HepG2 (cell line): ENCODE data around the gene ICAM5. TPM values are rescaled to one million over a fixed set of nuclear protein-coding genes. Genes with fewer than 3 reads are reported as not detected.
A peak's percentile ranks its signal among the peaks of the same experiment; 100 is the strongest.

Experiments used
- AGO2 ChIP-seq: fragments of 200-400 bp; formaldehyde crosslinking; optimal IDR thresholded peaks from 2 replicates; pipeline ENCODE3; 2017; ENCODE audit warnings: mild to moderate bottlenecking, low read depth, low read length, moderate library complexity
- HMGA1 ChIP-seq: sonication (generic); formaldehyde crosslinking; conservative IDR thresholded peaks from 2 replicates; pipeline ENCODE4 v1.4.0; 2020; ENCODE audit warnings: missing genetic modification reagents
- NCOA5 ChIP-seq: sonication (generic); formaldehyde crosslinking; IDR thresholded peaks from 2 replicates; pipeline ENCODE4 v1.4.0; 2020; ENCODE audit warnings: missing genetic modification reagents
- NONO ChIP-seq, 2 experiments: fragments of 450-650 bp in 1 of 2; sonication (generic) in 1 of 2; formaldehyde crosslinking in 1 of 2; IDR thresholded peaks in 1 of 2; conservative IDR thresholded peaks in 1 of 2; 2 replicates each; pipeline versions ENCODE4 v1.6.1 to v1.8.0; 2017 to 2022; ENCODE audit warnings: mild to moderate bottlenecking in 1 of 2, missing genetic modification reagents in 1 of 2, moderate library complexity in 1 of 2
- PAF1 ChIP-seq: IDR thresholded peaks from 2 replicates; pipeline ENCODE4 v1.6.1; 2016; ENCODE audit warnings: missing genetic modification reagents, missing compliant biosample characterization
- RBM22 ChIP-seq: fragments of 200-400 bp; formaldehyde crosslinking; optimal IDR thresholded peaks from 2 replicates; pipeline ENCODE3; 2017; ENCODE audit warnings: mild to moderate bottlenecking, low read length, moderate library complexity
- RFX5 ChIP-seq: IDR thresholded peaks from 2 replicates; pipeline ENCODE4 v1.6.1; 2011; ENCODE audit warnings: low read depth, low read length, improper control_type of control experiment
- SPEN ChIP-seq: sonication (generic); formaldehyde crosslinking; IDR thresholded peaks from 2 replicates; pipeline ENCODE4 v1.5.1; 2020; ENCODE audit warnings: low read depth, mild to moderate bottlenecking, missing genetic modification reagents
- SRY ChIP-seq: sonication (generic); formaldehyde crosslinking; IDR thresholded peaks from 2 replicates; pipeline ENCODE4 v1.8.0; 2022; ENCODE audit warnings: mild to moderate bottlenecking, missing genetic modification reagents
- ZMYM4 ChIP-seq: sonication (generic); formaldehyde crosslinking; IDR thresholded peaks from 2 replicates; pipeline ENCODE4 v1.8.1; 2023; ENCODE audit warnings: mild to moderate bottlenecking, missing genetic modification reagents
- ZNF235 ChIP-seq: sonication (generic); formaldehyde crosslinking; IDR thresholded peaks from 2 replicates; pipeline ENCODE4 v1.8.1; 2023; ENCODE audit warnings: mild to moderate bottlenecking, missing genetic modification reagents, borderline replicate concordance
- ZNF253 ChIP-seq: sonication (generic); formaldehyde crosslinking; IDR thresholded peaks from 2 replicates; pipeline ENCODE4 v1.8.0; 2022; ENCODE audit warnings: mild to moderate bottlenecking, missing genetic modification reagents, borderline replicate concordance
- ZNF331 ChIP-seq: sonication (generic); formaldehyde crosslinking; IDR thresholded peaks from 2 replicates; pipeline ENCODE4 v1.4.0; 2020; ENCODE audit warnings: missing genetic modification reagents
- ZNF441 ChIP-seq: sonication (generic); formaldehyde crosslinking; IDR thresholded peaks from 2 replicates; pipeline ENCODE4 v1.7.0; 2021; ENCODE audit warnings: missing genetic modification reagents, borderline replicate concordance
- ZNF496 ChIP-seq: sonication (generic); formaldehyde crosslinking; IDR thresholded peaks from 2 replicates; pipeline ENCODE4 v1.8.1; 2023; ENCODE audit warnings: mild to moderate bottlenecking, moderate library complexity, missing genetic modification reagents; ENCODE audit not compliant: insufficient replicate concordance
- ZNF615 ChIP-seq: sonication (generic); formaldehyde crosslinking; IDR thresholded peaks from 2 replicates; pipeline ENCODE4 v1.5.0; 2020; ENCODE audit warnings: mild to moderate bottlenecking, missing genetic modification reagents, borderline replicate concordance
- polyA plus RNA-seq, 8 experiments: library from polyadenylated mRNA; depleted of rRNA in 3 of 8; stranded (reverse) in 7 of 8; unstranded in 1 of 8; fragments of >200 nt; fragmentation: Illumina TruSeq in 4 of 8; extraction: Trizol in 4 of 8; gene quantifications; 2 replicates each; pipeline versions ENCODE4 v1.2.1 to v1.2.3, GENCODE V29; 2011 to 2016; ENCODE audit warnings: low read depth in 4 of 8, missing spikeins in 1 of 8, mixed read lengths in 1 of 8; ENCODE audit not compliant: insufficient read depth in 1 of 8
- total RNA-seq, 5 experiments: library from RNA; depleted of rRNA; stranded (reverse); fragments of >200 nt; fragmentation: Illumina TruSeq; extraction: Trizol; gene quantifications; 2 replicates each; pipeline ENCODE4 v1.2.3, GENCODE V29; 2016; ENCODE audit warnings: low read depth in 1 of 5
- TF ChIP-seq, protein P1 (sequence below), 2 experiments: fragments of 450-650 bp in 1 of 2; sonication (generic) in 1 of 2; formaldehyde crosslinking; IDR thresholded peaks; 2 replicates each; pipeline versions ENCODE4 v1.5.0 to v1.8.0; 2020 to 2022; ENCODE audit warnings: mild to moderate bottlenecking in 1 of 2, missing genetic modification reagents in 1 of 2
- TF ChIP-seq, protein P2 (sequence below): sonication (generic); formaldehyde crosslinking; IDR thresholded peaks from 2 replicates; pipeline ENCODE4 v1.4.0; 2020; ENCODE audit warnings: mild to moderate bottlenecking, missing genetic modification reagents
- TF ChIP-seq, protein P3 (sequence below): IDR thresholded peaks from 2 replicates; pipeline ENCODE4 v1.6.1; 2016; ENCODE audit warnings: low read depth, missing genetic modification reagents, missing compliant biosample characterization
- TF ChIP-seq, protein P4 (sequence below): IDR thresholded peaks from 2 replicates; pipeline ENCODE4 v1.6.1; 2016; ENCODE audit warnings: low read depth, borderline replicate concordance

Gene ICAM5
- total and polyA plus RNA-seq, 2 of the 13 experiments (the other 11 are each of a cell fraction or from before 2014, with no cell fraction given): 0.46 to 1.6 TPM

DNA sequence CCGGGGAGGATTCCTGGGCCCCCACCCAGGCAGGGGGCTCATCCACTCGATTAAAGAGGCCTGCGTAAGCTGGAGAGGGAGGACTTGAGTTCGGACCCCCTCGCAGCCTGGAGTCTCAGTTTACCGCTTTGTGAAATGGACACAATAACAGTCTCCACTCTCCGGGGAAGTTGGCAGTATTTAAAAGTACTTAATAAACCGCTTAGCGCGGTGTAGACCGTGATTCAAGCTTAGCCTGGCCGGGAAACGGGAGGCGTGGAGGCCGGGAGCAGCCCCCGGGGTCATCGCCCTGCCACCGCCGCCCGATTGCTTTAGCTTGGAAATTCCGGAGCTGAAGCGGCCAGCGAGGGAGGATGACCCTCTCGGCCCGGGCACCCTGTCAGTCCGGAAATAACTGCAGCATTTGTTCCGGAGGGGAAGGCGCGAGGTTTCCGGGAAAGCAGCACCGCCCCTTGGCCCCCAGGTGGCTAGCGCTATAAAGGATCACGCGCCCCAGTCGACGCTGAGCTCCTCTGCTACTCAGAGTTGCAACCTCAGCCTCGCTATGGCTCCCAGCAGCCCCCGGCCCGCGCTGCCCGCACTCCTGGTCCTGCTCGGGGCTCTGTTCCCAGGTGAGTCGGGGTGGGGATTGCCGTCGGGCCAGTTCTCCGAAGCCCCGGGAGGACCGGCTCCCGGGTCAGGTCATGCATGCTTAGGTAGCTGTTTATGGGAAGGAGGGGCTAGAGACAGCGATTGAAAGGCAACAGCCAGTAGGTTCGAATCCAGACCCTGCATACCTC is 18.9 kb upstream of the ICAM5 start, which contains the start of gene ICAM1 (continued):
- TF ChIP-seq ZNF235 (no peak), SRY (CRISPR knock-in tag) (0 out of 2 replicates have a peak, but pooled peaks have one; percentile 68), HMGA1 (CRISPR knock-in tag) (no peak), AGO2 (no peak), RBM22 (no peak), NONO (IDR thresholded peaks at IDR 0.05) (no peak), NONO (CRISPR knock-in tag; conservative IDR thresholded peaks at IDR 0.05) (no peak; the same call in 1 of the 2 replicates), ZNF496 (CRISPR knock-in tag) (no peak), SPEN (CRISPR knock-in tag) (peak; percentile 44; the same call in 1 of the 2 replicates), PAF1 (CRISPR knock-in tag) (no peak), RFX5 (no peak), ZNF253 (CRISPR knock-in tag) (peak; percentile 82; the same call in 1 of the 2 replicates), ZNF331 (CRISPR knock-in tag) (peak; percentile 72), ZNF441 (CRISPR knock-in tag) (peak; percentile 75; the same call in 1 of the 2 replicates), ZNF615 (CRISPR knock-in tag) (peak; percentile 80; the same call in 1 of the 2 replicates), ZMYM4 (peak; percentile 60; the same call in 1 of the 2 replicates), NCOA5 (no peak)
- TF ChIP-seq, protein P1, sequence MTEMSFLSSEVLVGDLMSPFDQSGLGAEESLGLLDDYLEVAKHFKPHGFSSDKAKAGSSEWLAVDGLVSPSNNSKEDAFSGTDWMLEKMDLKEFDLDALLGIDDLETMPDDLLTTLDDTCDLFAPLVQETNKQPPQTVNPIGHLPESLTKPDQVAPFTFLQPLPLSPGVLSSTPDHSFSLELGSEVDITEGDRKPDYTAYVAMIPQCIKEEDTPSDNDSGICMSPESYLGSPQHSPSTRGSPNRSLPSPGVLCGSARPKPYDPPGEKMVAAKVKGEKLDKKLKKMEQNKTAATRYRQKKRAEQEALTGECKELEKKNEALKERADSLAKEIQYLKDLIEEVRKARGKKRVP (CRISPR knock-in tag; IDR thresholded peaks at IDR 0.05): peak in 1 of 2 experiments; percentile 62; a peak in 2 of 4 replicates
- TF ChIP-seq, protein P2, sequence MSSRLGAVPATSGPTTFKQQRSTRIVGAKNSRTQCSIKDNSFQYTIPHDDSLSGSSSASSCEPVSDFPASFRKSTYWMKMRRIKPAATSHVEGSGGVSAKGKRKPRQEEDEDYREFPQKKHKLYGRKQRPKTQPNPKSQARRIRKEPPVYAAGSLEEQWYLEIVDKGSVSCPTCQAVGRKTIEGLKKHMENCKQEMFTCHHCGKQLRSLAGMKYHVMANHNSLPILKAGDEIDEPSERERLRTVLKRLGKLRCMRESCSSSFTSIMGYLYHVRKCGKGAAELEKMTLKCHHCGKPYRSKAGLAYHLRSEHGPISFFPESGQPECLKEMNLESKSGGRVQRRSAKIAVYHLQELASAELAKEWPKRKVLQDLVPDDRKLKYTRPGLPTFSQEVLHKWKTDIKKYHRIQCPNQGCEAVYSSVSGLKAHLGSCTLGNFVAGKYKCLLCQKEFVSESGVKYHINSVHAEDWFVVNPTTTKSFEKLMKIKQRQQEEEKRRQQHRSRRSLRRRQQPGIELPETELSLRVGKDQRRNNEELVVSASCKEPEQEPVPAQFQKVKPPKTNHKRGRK (CRISPR knock-in tag): no peak
- TF ChIP-seq, protein P3, sequence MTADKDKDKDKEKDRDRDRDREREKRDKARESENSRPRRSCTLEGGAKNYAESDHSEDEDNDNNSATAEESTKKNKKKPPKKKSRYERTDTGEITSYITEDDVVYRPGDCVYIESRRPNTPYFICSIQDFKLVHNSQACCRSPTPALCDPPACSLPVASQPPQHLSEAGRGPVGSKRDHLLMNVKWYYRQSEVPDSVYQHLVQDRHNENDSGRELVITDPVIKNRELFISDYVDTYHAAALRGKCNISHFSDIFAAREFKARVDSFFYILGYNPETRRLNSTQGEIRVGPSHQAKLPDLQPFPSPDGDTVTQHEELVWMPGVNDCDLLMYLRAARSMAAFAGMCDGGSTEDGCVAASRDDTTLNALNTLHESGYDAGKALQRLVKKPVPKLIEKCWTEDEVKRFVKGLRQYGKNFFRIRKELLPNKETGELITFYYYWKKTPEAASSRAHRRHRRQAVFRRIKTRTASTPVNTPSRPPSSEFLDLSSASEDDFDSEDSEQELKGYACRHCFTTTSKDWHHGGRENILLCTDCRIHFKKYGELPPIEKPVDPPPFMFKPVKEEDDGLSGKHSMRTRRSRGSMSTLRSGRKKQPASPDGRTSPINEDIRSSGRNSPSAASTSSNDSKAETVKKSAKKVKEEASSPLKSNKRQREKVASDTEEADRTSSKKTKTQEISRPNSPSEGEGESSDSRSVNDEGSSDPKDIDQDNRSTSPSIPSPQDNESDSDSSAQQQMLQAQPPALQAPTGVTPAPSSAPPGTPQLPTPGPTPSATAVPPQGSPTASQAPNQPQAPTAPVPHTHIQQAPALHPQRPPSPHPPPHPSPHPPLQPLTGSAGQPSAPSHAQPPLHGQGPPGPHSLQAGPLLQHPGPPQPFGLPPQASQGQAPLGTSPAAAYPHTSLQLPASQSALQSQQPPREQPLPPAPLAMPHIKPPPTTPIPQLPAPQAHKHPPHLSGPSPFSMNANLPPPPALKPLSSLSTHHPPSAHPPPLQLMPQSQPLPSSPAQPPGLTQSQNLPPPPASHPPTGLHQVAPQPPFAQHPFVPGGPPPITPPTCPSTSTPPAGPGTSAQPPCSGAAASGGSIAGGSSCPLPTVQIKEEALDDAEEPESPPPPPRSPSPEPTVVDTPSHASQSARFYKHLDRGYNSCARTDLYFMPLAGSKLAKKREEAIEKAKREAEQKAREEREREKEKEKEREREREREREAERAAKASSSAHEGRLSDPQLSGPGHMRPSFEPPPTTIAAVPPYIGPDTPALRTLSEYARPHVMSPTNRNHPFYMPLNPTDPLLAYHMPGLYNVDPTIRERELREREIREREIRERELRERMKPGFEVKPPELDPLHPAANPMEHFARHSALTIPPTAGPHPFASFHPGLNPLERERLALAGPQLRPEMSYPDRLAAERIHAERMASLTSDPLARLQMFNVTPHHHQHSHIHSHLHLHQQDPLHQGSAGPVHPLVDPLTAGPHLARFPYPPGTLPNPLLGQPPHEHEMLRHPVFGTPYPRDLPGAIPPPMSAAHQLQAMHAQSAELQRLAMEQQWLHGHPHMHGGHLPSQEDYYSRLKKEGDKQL (CRISPR knock-in tag): peak; percentile 60
- TF ChIP-seq, protein P4, sequence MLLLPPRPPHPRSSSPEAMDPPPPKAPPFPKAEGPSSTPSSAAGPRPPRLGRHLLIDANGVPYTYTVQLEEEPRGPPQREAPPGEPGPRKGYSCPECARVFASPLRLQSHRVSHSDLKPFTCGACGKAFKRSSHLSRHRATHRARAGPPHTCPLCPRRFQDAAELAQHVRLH: peak; percentile 97
